22Rv1 (cell line): ENCODE results near the gene KLF18.

Experiments
- H3K27ac ChIP-seq: fragments of 450-650 bp; 2 replicates; pipeline ENCODE4 v1.5.1; 2017
- CTCF ChIP-seq: fragments of 450-650 bp; IDR thresholded peaks from 2 replicates; pipeline ENCODE4 v1.5.1; 2017; ENCODE audit warnings: mild to moderate bottlenecking
- ZFX ChIP-seq: fragments of 450-650 bp; IDR thresholded peaks from 2 replicates; pipeline ENCODE4 v1.6.1; 2017; ENCODE audit warnings: antibody characterized with exemption, borderline replicate concordance

KLF18 gene

GRCh38 chr1:44141531-44141930 lies at the start of gene KLF18:
TSS of gene KLF18 (minus strand) at chr1:44141631. CDS start at chr1:44141631, 0 bp downstream.
- H3K27ac ChIP-seq: no peak within 1 kb of the TSS
- TF ChIP-seq ZFX: no peak
- no peak for TF ChIP-seq CTCF

- H3K27ac ChIP-seq: no peak overlapping the region
- no peak for TF ChIP-seq CTCF
- no peak for TF ChIP-seq ZFX
Observed at GRCh38 chr1:44174630-44175029, 33.2 kb upstream of the KLF18 start.

- TF ChIP-seq CTCF (peak; percentile 11; the same call in 1 of the 2 replicates), ZFX (no peak)
- H3K27ac ChIP-seq: no peak overlapping the region
Observed at GRCh38 chr1:44170281-44170823, 28.9 kb upstream of the KLF18 start.

GRCh38 chr1:44168520-44169098 lies 27.2 kb upstream of the KLF18 start:
- TF ChIP-seq CTCF (0 out of 2 replicates have a peak, but pooled peaks have one; percentile 4), ZFX (no peak)
- H3K27ac ChIP-seq: no peak overlapping the region

- TF ChIP-seq CTCF (no peak), ZFX (no peak)
Observed at GRCh38 chr1:44161546-44161945, 20.1 kb upstream of the KLF18 start.

GRCh38 chr1:44158871-44159270 lies 17.4 kb upstream of the KLF18 start:
- H3K27ac ChIP-seq: no peak overlapping the region
- TF ChIP-seq ZFX: no peak
- no peak for TF ChIP-seq CTCF

More at GRCh38 chr1:44161546-44161945, 20.1 kb upstream of the KLF18 start:
- H3K27ac ChIP-seq: no peak overlapping the region

- no peak overlapping the region for H3K27ac ChIP-seq
- TF ChIP-seq CTCF (no peak), ZFX (no peak)
Observed at GRCh38 chr1:44157903-44158302, 16.5 kb upstream of the KLF18 start.
